Activated naive CD4-positive, alpha-beta T cell treated with anti-CD3 and anti-CD28 coated beads, Interleukin-2, amount 10 ng/mL, durations not matched to agents 7 days and 5 days (primary cell): ENCODE measurements around the gene WDR53.
"Not testable (repeated sequence)": the region's sequence is repeated elsewhere in the genome, so short reads cannot be mapped to it uniquely, and the experiment has no call there.

Source experiments
- CTCF ChIA-PET: fragments of 350-600 bp; sonication (Branson Sonifier 250); formaldehyde crosslinking; loops from one replicate; lab custom pipeline; 2021; ENCODE audit warnings: antibody characterized with exemption; lab: Charles Lee
- DNase-seq: peaks from one replicate; pipeline ENCODE4 v3.0.0-alpha.2; 2020
- H3K27ac Mint-ChIP-seq: one replicate; pipeline ENCODE4 v1.8.0; 2021; ENCODE audit warnings: mild to moderate bottlenecking, moderate library complexity, mixed read lengths
- H3K27me3 Mint-ChIP-seq: one replicate; pipeline ENCODE4 v1.8.0; 2021; ENCODE audit warnings: mild to moderate bottlenecking, mixed read lengths
- H3K36me3 Mint-ChIP-seq: one replicate; pipeline ENCODE4 v1.8.0; 2021; ENCODE audit warnings: mixed read lengths
- H3K4me1 Mint-ChIP-seq: one replicate; pipeline ENCODE4 v1.8.0; 2021; ENCODE audit warnings: mixed read lengths
- H3K4me3 Mint-ChIP-seq: one replicate; pipeline ENCODE4 v1.8.0; 2021; ENCODE audit warnings: mild to moderate bottlenecking, moderate library complexity, mixed read lengths
- H3K9me3 Mint-ChIP-seq: one replicate; pipeline ENCODE4 v1.8.0; 2021; ENCODE audit warnings: mixed read lengths

Gene WDR53

GRCh38 chr3:196521291-196521690 lies 47.1 kb downstream of the WDR53 start:
- not testable (repeated sequence) for H3K4me3 Mint-ChIP-seq, H3K27me3 Mint-ChIP-seq, DNase-seq, H3K27ac Mint-ChIP-seq, H3K4me1 Mint-ChIP-seq
- Mint-ChIP-seq H3K36me3 (peaks cover 14% of the 10 kb centered on the region), H3K9me3 (peaks cover 44% of the 10 kb centered on the region)
- CTCF ChIA-PET, result interaction anchor here (1.1 to 4.8 kb wide), 8 partner anchors 14 to 268 kb away, joined by 3 to 46 read pairs (median 9); partner anchors contain the start of gene RNF168

DNA sequence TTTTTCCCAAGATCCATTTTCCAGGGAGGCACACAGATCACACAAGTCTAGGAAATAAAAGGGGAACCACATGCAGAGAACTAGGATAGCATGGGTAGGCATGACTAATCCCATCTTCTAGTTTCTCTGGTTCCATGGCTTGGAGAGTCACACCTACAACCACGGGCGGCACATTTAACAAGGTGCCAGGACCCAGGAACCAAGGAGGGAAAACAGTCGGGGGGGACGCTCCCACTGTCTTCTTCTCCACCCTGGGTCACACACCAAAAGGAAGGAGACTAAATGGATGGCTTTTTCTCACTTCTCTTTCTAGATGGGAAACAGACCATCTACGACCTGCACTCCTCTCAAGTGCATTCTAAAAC lies 48.7 kb downstream of the WDR53 start:
- Mint-ChIP-seq H3K36me3 (peaks cover 14% of the 10 kb centered on the region), H3K4me1 (no peaks in the 10 kb centered on the region), H3K27ac (no peak overlapping the region), H3K27me3 (peaks cover 9% of the 10 kb centered on the region), H3K4me3 (no peak overlapping the region), H3K9me3 (peaks cover 45% of the 10 kb centered on the region)
- CTCF ChIA-PET, result interaction anchor here (0.6 to 2.6 kb wide), 6 partner anchors 33 to 625 kb away, joined by 3 to 20 read pairs (median 4); no protein-coding TSS in a partner anchor
- no peak for DNase-seq

DNA sequence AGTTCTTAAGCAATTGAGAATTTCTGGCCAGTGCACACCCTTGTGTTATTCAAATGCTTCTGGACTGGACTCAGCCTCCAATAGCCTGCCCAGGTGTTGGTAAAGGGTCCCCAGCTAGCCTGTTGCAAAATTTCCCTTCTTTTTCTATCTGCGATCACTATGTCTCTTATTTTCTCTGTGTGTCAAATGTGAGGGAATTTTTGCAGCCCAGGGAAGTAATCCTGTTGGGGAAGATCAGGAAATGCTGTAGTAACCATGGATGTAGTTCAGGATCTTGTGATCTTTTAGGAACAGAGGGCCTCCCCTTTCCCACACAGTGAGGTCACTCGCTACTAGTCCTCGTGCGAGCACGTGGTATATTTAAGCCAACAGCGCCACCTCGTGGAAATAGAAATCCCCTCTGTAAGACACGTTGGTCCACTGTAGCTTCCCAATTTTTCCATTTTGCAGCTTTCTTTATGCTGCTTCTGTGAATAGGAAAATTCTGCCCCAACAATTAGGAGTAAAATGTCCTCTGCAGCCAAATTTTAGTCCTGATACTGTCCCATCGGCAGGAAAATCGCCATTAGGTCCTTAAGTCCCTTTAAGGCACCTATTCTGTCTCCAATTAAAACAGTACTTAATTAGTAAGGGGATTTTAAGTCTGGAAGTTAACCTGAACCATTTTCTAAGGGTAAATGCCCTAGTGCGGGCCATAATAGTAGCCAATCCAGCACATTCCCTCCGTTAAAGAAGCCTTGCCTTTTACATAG lies 49.2 kb downstream of the WDR53 start:
- H3K9me3 Mint-ChIP-seq, result peaks cover 47% of the 10 kb centered on the region

GRCh38 chr3:196517919-196518318 lies 50.4 kb downstream of the WDR53 start:
- H3K4me3 Mint-ChIP-seq, result no peak overlapping the region
- H3K36me3 Mint-ChIP-seq, result peaks cover 14% of the 10 kb centered on the region
- peaks cover 51% of the 10 kb centered on the region for H3K9me3 Mint-ChIP-seq
- H3K27ac Mint-ChIP-seq, result no peak overlapping the region
- peaks cover 14% of the 10 kb centered on the region for H3K27me3 Mint-ChIP-seq
- H3K4me1 Mint-ChIP-seq, result no peaks in the 10 kb centered on the region
- no peak for DNase-seq
- CTCF ChIA-PET, result interaction anchor here (0.9 to 2.6 kb wide), 6 partner anchors 9 to 464 kb away, joined by 3 to 20 read pairs (median 4); no protein-coding TSS in a partner anchor

More for the DNA sequence above, 49.2 kb downstream of the WDR53 start:
- CTCF ChIA-PET, result interaction anchor here (0.6 to 2.6 kb wide), 8 partner anchors 33 to 625 kb away, joined by 3 to 20 read pairs (median 4); no protein-coding TSS in a partner anchor
- DNase-seq, result peak; percentile 75
- Mint-ChIP-seq H3K27ac (no peak overlapping the region), H3K4me3 (no peak overlapping the region), H3K4me1 (no peaks in the 10 kb centered on the region), H3K36me3 (peaks cover 14% of the 10 kb centered on the region), H3K27me3 (peaks cover 9% of the 10 kb centered on the region)

DNA sequence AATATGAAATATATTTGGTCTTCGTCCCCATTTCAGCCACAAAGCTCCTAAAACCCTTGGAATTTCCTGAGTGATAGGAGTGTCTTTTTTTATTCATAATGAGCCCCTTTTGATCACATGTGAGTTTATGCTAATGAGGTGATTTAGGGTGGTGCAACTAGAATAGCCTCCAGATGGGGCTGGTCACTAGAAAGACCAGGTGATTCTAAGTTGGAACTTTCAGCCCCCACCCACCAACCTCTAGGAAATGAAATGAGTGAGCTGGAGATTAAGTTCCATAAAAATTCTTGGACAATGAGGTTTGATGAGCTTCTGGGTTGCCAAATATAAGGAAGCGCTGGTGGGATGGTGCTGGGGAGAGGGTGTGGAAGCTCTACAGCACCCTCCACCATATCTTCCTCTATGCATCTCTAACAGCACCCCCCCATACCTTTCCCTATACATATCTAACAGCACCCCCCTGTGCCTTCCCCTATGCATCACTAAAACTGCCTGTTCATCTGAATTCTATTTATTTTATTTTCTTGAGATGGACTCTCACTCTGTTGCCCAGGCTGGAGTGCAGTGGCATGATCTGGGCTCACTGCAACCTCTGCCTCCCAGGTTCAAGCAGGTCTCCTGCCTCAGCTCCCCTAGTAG lies 51.1 kb downstream of the WDR53 start:
- Mint-ChIP-seq H3K9me3 (peaks cover 48% of the 10 kb centered on the region), H3K4me1 (no peaks in the 10 kb centered on the region), H3K27ac (no peak overlapping the region), H3K36me3 (peaks cover 13% of the 10 kb centered on the region), H3K4me3 (no peak overlapping the region), H3K27me3 (peaks cover 10% of the 10 kb centered on the region)
- CTCF ChIA-PET, result interaction anchor here (0.9 to 2.6 kb wide), 6 partner anchors 9 to 464 kb away, joined by 3 to 20 read pairs (median 4); no protein-coding TSS in a partner anchor
- no peak for DNase-seq

DNA sequence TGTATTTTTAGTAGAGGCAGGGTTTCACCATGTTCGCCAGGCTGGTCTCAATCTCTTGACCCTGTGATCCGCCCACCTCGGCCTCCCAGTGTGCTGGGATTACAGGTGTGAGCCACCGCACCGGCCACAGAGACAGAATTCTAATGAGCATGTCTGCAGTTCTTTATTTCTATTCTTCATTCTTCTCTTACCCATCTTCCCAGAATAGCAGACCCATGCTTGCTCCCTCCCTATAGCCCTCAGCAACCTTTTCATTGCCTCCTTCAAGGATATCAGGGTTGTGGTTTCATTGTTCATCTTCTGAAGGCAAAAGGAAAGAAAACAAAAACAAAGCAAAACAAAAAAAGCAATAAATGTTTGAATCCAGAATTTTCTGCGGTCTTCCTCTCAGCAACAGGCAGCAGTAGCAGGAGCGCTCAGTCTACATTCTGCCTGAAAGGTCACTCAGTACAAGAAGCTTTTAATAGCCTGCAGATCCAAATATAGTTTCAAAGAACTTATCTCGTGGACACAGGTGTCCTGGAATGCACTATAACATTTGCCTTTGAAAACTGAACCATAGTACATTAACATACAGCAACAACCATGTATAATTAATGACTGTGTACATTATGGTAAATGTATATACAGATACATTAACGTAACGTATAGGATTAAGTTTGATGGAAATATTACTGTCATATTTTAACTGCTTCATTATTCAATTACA lies 53.3 kb downstream of the WDR53 start, which contains the start of gene SMCO1:
TSS of gene SMCO1 (minus strand) at position 434 of the 709 bp plus-strand sequence. CDS start at position 297, 137 bp downstream.
- Mint-ChIP-seq H3K4me1 (peaks cover 4% of the 10 kb centered on the region), H3K36me3 (peaks cover 8% of the 10 kb centered on the region), H3K4me3 (no peak within 1 kb of the TSS), H3K27ac (no peak within 1 kb of the TSS), H3K27me3 (peaks cover 10% of the 10 kb centered on the region), H3K9me3 (peaks cover 29% of the 10 kb centered on the region)
- CTCF ChIA-PET, result no interaction called here
- no peak for DNase-seq

DNA sequence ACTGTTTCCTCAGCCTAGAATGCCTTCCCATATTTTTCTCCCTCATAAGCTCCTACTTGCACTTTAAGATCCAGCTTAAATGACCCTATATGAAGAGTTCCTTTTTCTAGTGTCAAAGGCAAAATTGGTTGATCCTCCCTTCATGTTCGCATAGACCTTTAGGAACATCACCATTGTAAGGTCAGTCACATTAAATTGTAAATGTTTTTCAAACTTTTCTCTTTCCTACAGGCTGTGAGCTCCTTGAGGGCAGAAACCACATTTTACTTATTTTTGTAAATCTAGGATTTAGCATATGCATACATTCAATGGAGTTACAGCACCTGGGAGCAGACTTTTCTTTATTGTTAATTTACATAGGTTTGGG lies 54.0 kb downstream of the WDR53 start:
- Mint-ChIP-seq H3K4me3 (no peak overlapping the region), H3K9me3 (peaks cover 22% of the 10 kb centered on the region), H3K27ac (no peak overlapping the region), H3K4me1 (peaks cover 4% of the 10 kb centered on the region), H3K27me3 (peaks cover 10% of the 10 kb centered on the region), H3K36me3 (peaks cover 3% of the 10 kb centered on the region)
- DNase-seq, result no peak
- CTCF ChIA-PET, result interaction anchor here (1.0 to 1.2 kb wide), 2 partner anchors 9 to 14 kb away, joined by 3 to 4 read pairs; no protein-coding TSS in a partner anchor

GRCh38 chr3:196513697-196514349 lies 54.5 kb downstream of the WDR53 start:
- peaks cover 17% of the 10 kb centered on the region for H3K9me3 Mint-ChIP-seq
- no peaks in the 10 kb centered on the region for H3K36me3 Mint-ChIP-seq
- H3K4me1 Mint-ChIP-seq, result peaks cover 4% of the 10 kb centered on the region
- CTCF ChIA-PET, result interaction anchor here (1.0 to 1.2 kb wide), 2 partner anchors 9 to 15 kb away, joined by 3 to 4 read pairs; no protein-coding TSS in a partner anchor
- H3K27me3 Mint-ChIP-seq, result peaks cover 10% of the 10 kb centered on the region
- H3K27ac Mint-ChIP-seq, result no peak overlapping the region
- DNase-seq, result no peak
- H3K4me3 Mint-ChIP-seq, result no peak overlapping the region

- not testable (repeated sequence) for DNase-seq, H3K4me3 Mint-ChIP-seq, H3K27ac Mint-ChIP-seq, H3K4me1 Mint-ChIP-seq, H3K36me3 Mint-ChIP-seq
- H3K27me3 Mint-ChIP-seq, result peaks cover 19% of the 10 kb centered on the region
- peaks cover 10% of the 10 kb centered on the region for H3K9me3 Mint-ChIP-seq
- CTCF ChIA-PET, result interaction anchor here (1.7 kb wide), 1 partner anchor 11 kb away, joined by 9 read pairs; no protein-coding TSS in a partner anchor
Observed at GRCh38 chr3:196511646-196512425, 56.5 kb downstream of the WDR53 start.

GRCh38 chr3:196511108-196511507 lies 57.2 kb downstream of the WDR53 start:
- H3K27ac Mint-ChIP-seq, H3K4me3 Mint-ChIP-seq, DNase-seq, H3K36me3 Mint-ChIP-seq, H3K4me1 Mint-ChIP-seq: not testable (repeated sequence)
- Mint-ChIP-seq H3K27me3 (peaks cover 24% of the 10 kb centered on the region), H3K9me3 (peaks cover 15% of the 10 kb centered on the region)
- CTCF ChIA-PET, result interaction anchor here (1.5 kb wide), 1 partner anchor 13 kb away, joined by 4 read pairs; no protein-coding TSS in a partner anchor

GRCh38 chr3:196506687-196507086 lies 61.7 kb downstream of the WDR53 start:
- Mint-ChIP-seq H3K27ac (no peak overlapping the region), H3K36me3 (peaks cover 13% of the 10 kb centered on the region), H3K4me3 (no peak overlapping the region), H3K9me3 (peaks cover 11% of the 10 kb centered on the region), H3K4me1 (peaks cover 10% of the 10 kb centered on the region), H3K27me3 (peaks cover 16% of the 10 kb centered on the region)
- CTCF ChIA-PET, result interaction anchor here (1.9 to 3.2 kb wide), 3 partner anchors 16 to 22 kb away, joined by 6 to 10 read pairs (median 8); no protein-coding TSS in a partner anchor
- DNase-seq, result no peak

DNA sequence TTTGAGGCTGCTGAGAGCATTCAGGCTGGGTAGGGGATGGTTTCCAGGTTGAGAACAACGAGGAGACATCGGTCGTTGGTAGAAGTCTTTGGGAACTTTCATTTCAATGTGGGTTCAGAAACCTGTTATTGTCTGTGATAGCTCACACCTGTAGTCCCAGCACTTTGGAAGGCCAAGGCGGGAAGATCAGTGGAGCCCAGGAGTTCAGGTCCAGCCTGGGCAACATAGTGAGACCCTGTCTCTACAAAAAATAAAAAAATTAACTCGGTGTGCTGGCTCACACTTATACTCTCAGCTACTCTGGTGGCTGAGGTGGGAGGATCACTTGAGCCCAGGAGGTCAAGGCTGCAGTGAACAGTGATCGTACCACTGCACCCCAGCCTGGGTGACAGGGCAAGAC lies 63.8 kb downstream of the WDR53 start:
- CTCF ChIA-PET, result interaction anchor here (3.2 kb wide), 1 partner anchor 18 kb away, joined by 8 read pairs; no protein-coding TSS in a partner anchor
- H3K27me3 Mint-ChIP-seq, result peaks cover 16% of the 10 kb centered on the region
- H3K27ac Mint-ChIP-seq, result no peak overlapping the region
- H3K36me3 Mint-ChIP-seq, result peaks cover 30% of the 10 kb centered on the region
- H3K4me3 Mint-ChIP-seq, result peak overlapping the region; percentile 98
- peaks cover 24% of the 10 kb centered on the region for H3K4me1 Mint-ChIP-seq
- no peak for DNase-seq
- H3K9me3 Mint-ChIP-seq, result peaks cover 11% of the 10 kb centered on the region
